Nephron progenitor cell (in vitro differentiated cells): Measurements from ENCODE around the gene COL6A2.
A peak's percentile ranks its signal among the peaks of the same experiment; 100 is the strongest.

Experiments
- DNase-seq: peaks from one replicate; pipeline ENCODE4 v3.0.0; 2021
- H3K27ac Mint-ChIP-seq: 2 replicates; pipeline ENCODE4 v1.8.0; 2021; ENCODE audit warnings: mild to moderate bottlenecking, moderate library complexity, mixed read lengths
- H3K27me3 Mint-ChIP-seq: 2 replicates; pipeline ENCODE4 v1.8.0; 2021; ENCODE audit warnings: mild to moderate bottlenecking, low read depth, mixed read lengths; ENCODE audit not compliant: poor library complexity
- H3K36me3 Mint-ChIP-seq: 2 replicates; pipeline ENCODE4 v1.8.0; 2021; ENCODE audit warnings: low read depth, mixed read lengths
- H3K4me1 Mint-ChIP-seq: 2 replicates; pipeline ENCODE4 v1.8.0; 2021; ENCODE audit warnings: mixed read lengths
- H3K4me3 Mint-ChIP-seq: 2 replicates; pipeline ENCODE4 v1.8.0; 2021; ENCODE audit warnings: mild to moderate bottlenecking, moderate library complexity, mixed read lengths
- H3K9me3 Mint-ChIP-seq: 2 replicates; pipeline ENCODE4 v1.8.0; 2021; ENCODE audit warnings: mild to moderate bottlenecking, moderate library complexity, mixed read lengths
- CTCF ChIP-seq: fragments of 200-600 bp; sonication (generic); IDR thresholded peaks from 2 replicates; pipeline ENCODE4 v1.5.0; 2021; ENCODE audit warnings: antibody characterized with exemption

COL6A2 gene

GRCh38 chr21:46150073-46150472 is 52.2 kb downstream of the COL6A2 start:
- no peak for TF ChIP-seq CTCF
- Mint-ChIP-seq H3K9me3 (no peaks in the 10 kb centered on the region), H3K27me3 (peaks cover 6% of the 10 kb centered on the region), H3K4me3 (no peak overlapping the region), H3K36me3 (no peaks in the 10 kb centered on the region), H3K4me1 (peaks cover 35% of the 10 kb centered on the region), H3K27ac (no peak overlapping the region)
- peak; percentile 3 for DNase-seq

GRCh38 chr21:46150491-46151121 is 52.7 kb downstream of the COL6A2 start:
- Mint-ChIP-seq H3K27ac (no peak overlapping the region), H3K9me3 (no peaks in the 10 kb centered on the region), H3K4me3 (no peak overlapping the region), H3K4me1 (peaks cover 40% of the 10 kb centered on the region), H3K27me3 (peaks cover 6% of the 10 kb centered on the region), H3K36me3 (no peaks in the 10 kb centered on the region)
- peak; percentile 3 for DNase-seq
- TF ChIP-seq CTCF: no peak

- no peaks in the 10 kb centered on the region for H3K36me3 Mint-ChIP-seq
- no peaks in the 10 kb centered on the region for H3K9me3 Mint-ChIP-seq
- H3K4me1 Mint-ChIP-seq: peaks cover 47% of the 10 kb centered on the region
- H3K4me3 Mint-ChIP-seq: no peak overlapping the region
- peaks cover 6% of the 10 kb centered on the region for H3K27me3 Mint-ChIP-seq
- peak; percentile 15 for DNase-seq
- no peak overlapping the region for H3K27ac Mint-ChIP-seq
- TF ChIP-seq CTCF: no peak
Measured at GRCh38 chr21:46151261-46151988, 53.5 kb downstream of the COL6A2 start.

GRCh38 chr21:46151989-46152926 is 54.3 kb downstream of the COL6A2 start:
- H3K4me1 Mint-ChIP-seq: peaks cover 43% of the 10 kb centered on the region
- H3K4me3 Mint-ChIP-seq: no peak overlapping the region
- peaks cover 3% of the 10 kb centered on the region for H3K27me3 Mint-ChIP-seq
- TF ChIP-seq CTCF: no peak
- H3K9me3 Mint-ChIP-seq: no peaks in the 10 kb centered on the region
- DNase-seq: no peak
- H3K27ac Mint-ChIP-seq: peak overlapping the region; percentile 57
- H3K36me3 Mint-ChIP-seq: no peaks in the 10 kb centered on the region

GRCh38 chr21:46152927-46153246 is 55.0 kb downstream of the COL6A2 start:
- Mint-ChIP-seq H3K4me3 (no peak overlapping the region), H3K36me3 (no peaks in the 10 kb centered on the region), H3K4me1 (peaks cover 43% of the 10 kb centered on the region), H3K9me3 (no peaks in the 10 kb centered on the region), H3K27me3 (peaks cover 3% of the 10 kb centered on the region), H3K27ac (no peak overlapping the region)
- DNase-seq: no peak
- no peak for TF ChIP-seq CTCF
